GM19239 (cell line): ENCODE results near the gene B3GALT5.

Experiments used
- DNase-seq: peaks from one replicate; pipeline ENCODE4 v3.0.0; 2011; ENCODE audit warnings: low spot score; ENCODE audit not compliant: insufficient read length
- FAIRE-seq: peaks from 2 replicates; lab custom pipeline; 2011; peaks lifted over from hg19 to GRCh38; lab: Jason Lieb, UNC

B3GALT5 gene

GRCh38 chr21:39638281-39638680 is 25.5 kb downstream of the B3GALT5 start:
- DNase-seq: no peak
- no peak for FAIRE-seq

- DNase-seq (no peak), FAIRE-seq (no peak)
Measured at GRCh38 chr21:39640754-39641153, 28.0 kb downstream of the B3GALT5 start.

DNA sequence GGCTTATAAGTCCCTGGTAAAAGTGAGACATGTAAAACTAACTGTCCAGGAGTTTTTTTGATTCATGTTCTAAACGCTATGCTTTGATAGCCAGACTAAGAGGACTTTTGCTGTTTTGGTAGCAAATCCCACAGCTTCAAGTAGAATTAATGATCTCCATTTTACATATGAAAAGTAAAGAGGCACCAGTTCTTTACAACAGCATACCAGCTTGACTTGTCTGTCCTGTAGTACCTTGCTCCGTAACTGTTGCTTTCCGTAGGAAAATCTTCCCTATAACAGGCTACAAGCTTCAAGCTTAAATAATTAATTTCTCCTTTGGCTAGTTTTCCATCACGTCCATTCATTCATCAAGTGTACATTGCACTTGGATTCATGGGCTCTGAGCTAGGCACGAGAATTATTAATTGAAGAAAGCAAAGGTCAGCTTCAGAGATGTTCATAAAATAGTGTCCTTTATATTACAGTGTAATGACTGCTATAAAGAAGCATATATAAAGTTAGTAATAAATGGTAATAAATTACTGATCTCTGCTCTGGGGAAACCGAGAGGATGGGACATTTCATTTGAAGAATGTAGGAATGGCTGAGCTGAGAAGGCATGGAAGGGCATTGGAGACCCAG is 29.2 kb downstream of the B3GALT5 start:
- FAIRE-seq: no peak
- no peak for DNase-seq

- DNase-seq (no peak), FAIRE-seq (no peak)
Measured at GRCh38 chr21:39644062-39644560, 31.4 kb downstream of the B3GALT5 start.

- DNase-seq: no peak
- no peak for FAIRE-seq
Measured at GRCh38 chr21:39645331-39645730, 32.6 kb downstream of the B3GALT5 start.

DNA sequence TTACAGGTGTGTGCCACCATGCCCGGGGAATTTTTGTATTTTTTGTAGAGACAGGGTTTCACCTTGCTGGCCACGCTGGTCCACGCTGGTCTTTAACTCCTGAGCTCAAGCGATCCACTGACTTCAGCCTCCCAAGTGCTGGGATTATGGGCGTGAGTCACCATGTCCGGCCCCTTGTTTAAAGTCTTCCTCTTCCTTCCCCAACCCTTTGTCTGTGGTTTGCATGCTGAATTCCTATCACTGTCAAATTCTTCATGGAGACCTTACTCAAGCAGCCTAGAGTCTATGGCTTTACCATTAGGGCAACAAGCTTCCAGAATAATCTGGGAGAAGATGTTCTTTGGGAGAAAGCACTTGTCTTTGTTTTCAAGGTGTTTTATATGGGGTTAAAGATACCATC is 34.7 kb downstream of the B3GALT5 start:
- FAIRE-seq (no peak), DNase-seq (no peak)

GRCh38 chr21:39648879-39649278 is 36.1 kb downstream of the B3GALT5 start:
- DNase-seq (no peak), FAIRE-seq (no peak)

- DNase-seq (no peak), FAIRE-seq (no peak)
Measured at GRCh38 chr21:39649526-39649925, 36.8 kb downstream of the B3GALT5 start.

- DNase-seq: no peak
- FAIRE-seq: no peak
Measured at GRCh38 chr21:39650306-39650705, 37.6 kb downstream of the B3GALT5 start.

DNA sequence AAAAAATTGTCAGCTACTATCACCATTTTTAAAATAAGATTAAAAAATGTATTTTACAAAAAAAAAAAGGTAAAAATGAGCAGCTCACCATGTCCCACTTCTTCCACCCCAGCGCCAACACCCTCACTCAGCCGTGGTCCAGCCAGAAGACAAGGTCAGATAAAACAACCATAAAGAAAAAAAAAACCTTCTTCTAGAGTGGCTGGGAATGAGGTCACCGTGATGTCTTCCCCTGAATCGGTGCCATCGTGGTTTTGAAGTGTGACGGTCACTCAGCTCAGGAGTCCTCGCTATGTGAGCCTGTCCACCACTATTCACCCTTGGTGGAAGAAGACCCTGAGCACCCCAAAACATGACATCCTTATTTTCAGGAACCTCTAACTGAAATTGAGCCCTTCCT is 38.1 kb downstream of the B3GALT5 start:
- FAIRE-seq (no peak), DNase-seq (no peak)

DNA sequence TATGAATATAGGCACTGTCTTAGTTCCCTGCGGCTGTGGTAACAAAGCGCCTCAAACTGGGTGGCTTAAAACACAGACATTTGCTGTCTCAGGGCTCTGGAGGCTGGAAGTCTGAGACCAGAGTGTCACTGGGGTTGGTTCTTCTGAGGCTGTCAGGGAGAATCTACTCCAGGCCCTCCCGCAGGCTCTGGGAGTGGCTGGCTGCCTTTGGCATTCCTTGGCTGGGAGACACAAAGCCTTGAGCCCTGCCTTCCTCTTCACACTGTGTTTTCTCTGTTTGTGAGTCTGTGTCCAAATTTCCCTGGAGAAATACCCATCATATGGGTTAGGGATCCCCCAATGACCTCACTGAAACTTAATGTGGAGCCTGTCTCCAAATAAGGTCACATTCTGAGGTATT is 38.5 kb downstream of the B3GALT5 start:
- FAIRE-seq (no peak), DNase-seq (no peak)

DNA sequence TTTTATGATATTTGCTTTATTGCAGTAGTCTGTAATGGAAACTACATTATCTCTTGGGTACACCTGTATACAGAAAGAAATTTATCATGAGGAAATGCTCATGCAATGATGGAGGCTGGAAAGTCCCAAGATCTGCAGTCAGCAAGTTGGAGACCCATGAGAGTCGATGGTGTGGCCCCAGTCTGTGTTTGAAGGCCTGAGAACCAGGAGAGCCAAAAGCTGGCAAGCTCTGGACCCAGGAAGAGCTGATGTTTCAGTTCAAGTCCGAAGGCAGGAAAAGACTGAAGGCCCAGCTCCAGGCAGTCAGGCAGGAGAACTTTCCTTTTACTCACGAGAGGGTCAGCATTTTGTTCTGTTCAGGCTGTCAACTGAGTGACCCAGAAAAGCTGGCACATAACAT is 42.2 kb downstream of the B3GALT5 start:
- FAIRE-seq (no peak), DNase-seq (no peak)

DNA sequence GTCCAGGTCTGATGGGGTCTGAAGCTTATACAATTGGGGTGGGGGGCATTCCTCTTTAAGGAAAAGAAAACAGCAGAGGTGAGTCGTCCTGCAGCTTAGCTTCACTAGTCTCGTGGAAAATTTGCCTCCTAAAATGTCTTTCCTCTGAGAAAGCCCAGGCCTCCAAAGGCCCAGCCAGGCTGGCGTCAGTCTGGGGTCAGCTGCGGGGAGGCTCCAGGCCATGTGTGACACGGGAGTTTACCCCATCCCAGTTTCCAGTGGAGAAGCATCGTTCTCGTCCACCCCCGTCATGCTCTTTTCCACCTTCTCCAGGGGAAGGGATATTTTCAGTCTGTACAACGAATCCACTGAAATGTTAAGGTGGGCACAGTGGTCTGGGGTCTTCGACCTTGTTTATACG is 42.8 kb downstream of the B3GALT5 start:
- no peak for DNase-seq
- no peak for FAIRE-seq

DNA sequence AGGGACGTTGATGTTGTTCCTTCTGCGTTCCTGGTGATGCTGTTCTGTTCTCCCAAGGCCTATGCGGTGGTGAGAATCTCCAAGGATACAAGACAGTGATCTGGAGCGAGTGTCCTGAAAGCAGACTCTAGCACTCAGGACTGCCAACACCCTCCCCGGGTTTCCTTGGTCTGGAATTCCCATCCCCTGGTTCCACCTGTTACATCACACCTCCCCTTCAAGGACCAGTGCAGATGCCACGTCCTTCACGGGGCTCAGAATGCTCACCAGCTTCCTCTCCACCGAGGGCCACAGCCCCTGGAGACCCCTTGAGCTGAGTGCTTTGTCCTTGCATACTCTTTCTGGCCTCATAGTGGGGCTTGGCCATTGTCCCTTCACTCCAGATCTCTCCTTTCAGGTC is 43.5 kb downstream of the B3GALT5 start:
- FAIRE-seq (no peak), DNase-seq (no peak)

GRCh38 chr21:39657091-39657689 is 44.5 kb downstream of the B3GALT5 start:
- DNase-seq (no peak), FAIRE-seq (no peak)

DNA sequence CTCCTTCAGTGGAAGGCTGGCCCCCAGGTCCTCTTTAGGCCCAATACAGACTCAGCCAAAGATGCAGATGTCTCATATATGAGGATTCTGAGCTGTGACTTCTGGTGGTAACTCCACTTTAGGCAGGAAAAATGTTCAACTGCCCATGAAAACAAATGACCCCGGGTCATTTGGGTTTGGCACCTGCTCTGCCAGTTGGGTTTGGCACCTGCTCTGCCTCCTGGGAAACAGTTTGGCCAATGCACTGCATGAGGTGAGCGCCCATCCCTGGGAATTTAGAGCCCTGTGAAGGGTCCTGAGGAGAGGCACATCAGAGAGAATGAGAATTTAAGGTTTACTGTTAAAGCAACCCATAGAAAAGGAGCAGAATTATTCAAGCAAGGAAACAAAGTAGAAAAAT is 45.3 kb downstream of the B3GALT5 start:
- no peak for DNase-seq

DNA sequence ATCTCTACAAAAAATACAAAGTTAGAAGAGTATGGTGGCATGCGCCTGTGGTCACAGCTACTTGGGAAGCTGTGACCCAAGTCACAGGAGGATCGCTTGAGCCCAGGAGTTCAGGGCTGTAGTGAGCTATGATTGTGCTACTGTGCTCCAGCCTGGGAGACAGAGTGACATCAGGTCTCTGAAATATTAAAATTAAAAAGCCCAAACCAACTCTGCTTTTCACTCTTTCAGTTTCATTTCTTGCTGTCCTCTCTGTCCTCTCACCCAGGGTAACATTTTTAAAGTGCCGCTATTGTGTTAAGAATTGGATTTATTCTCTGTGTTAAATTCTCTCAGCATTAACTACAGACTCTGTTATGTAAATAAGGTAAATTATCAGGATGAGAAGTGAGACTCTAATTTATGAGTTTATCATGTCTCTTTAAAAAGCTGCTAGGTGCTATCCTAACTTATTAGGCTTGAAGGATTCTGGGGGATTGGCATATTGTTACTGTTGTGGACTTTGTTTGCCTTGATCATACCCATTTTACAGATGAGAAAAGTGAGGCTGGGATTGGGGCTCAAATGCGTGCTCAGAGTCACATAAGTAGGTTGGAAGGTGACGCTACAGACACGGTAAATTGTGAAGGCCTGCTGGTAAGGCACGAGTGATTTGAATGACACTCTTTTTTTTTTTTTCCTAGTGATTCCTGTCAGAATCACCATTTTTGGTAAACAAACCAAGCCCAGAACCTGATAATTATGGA is 46.5 kb downstream of the B3GALT5 start:
- no peak for DNase-seq

More for the DNA sequence above, 45.3 kb downstream of the B3GALT5 start:
- FAIRE-seq: no peak

GRCh38 chr21:39660191-39660980 is 47.6 kb downstream of the B3GALT5 start:
- DNase-seq (no peak), FAIRE-seq (no peak)

More for the DNA sequence above, 46.5 kb downstream of the B3GALT5 start:
- FAIRE-seq: no peak

- no peak for DNase-seq
- FAIRE-seq: no peak
Measured at GRCh38 chr21:39661121-39661520, 48.4 kb downstream of the B3GALT5 start.

DNA sequence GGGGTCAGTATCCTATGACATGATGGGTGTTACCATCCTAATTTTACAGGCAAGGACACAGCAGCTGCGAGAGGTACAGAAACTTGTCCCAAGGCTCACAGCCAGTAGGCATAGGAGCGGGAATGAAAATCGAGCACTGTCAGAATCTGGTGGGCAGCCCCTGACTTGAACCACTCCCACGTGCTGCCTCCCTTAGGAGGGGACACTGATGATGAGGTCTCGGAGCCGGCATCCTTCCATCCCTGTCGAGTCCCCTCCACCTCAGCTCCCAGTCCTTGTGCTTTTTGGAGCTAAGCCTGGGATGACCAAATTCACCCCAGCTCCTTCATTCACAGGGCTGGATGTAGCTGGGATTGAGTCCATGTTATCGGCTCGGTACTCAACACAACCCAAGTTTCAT is 49.0 kb downstream of the B3GALT5 start:
- DNase-seq (no peak), FAIRE-seq (no peak)
